Measurements from ENCODE around the gene MEOX1. TPM values are rescaled to one million over a fixed set of nuclear protein-coding genes. Genes with fewer than 3 reads are reported as not detected.
A peak's percentile ranks its signal among the peaks of the same experiment; 100 is the strongest.

Gene MEOX1
- total RNA-seq, 1 experiment from 2014 or later: not detected

DNA sequence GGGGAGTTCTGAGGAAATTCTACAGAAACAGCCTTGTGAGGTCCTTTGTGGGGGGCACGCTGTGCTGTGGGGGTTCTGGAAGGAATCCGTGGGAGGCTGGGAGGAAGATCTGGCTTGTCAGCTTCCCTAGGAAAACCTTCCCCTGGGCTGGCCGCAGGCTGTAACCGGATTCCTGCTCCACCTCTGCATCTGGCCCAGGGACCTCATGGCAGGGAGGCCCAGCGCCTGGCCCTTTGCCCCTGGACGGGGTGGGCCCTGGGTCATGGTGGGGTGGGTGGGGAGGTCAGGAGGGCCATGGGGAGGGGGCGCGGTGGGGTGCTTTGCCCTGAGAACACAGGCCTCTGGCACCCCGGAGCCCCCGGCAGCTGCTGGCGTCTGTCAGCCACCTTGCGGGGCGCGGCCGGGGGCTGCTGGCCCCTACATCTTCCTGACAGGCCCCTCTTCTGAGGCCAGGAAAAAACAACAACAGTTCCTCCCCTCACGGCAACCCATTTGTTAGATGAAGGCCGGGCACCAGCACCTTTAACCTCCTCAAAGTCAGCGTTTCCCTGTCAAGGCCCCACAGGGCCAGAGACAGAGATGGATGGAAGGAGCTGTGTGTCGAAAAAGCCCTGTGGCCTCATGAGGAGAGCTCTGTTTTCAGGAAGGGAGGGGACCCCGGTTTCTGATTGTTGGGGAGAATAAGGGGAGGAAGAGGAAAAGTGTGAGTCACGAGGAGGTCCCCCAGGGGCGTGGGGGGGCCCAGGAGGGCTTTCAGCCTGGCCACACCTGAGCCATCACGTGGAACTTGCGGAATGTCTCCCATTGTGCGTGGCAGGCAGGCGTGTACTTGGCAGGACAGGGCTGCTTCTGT is 3.6 kb upstream of the MEOX1 start:
- Histone ChIP-seq H3K27me3 (ENCODE audit: insufficient read depth, low read length) (no peaks in the 10 kb centered on the region), H3K56ac (ENCODE audit: insufficient read length, low read depth, low read length) (no peak overlapping the region), H2BK20ac (ENCODE audit: low read depth, low read length, poor library complexity, severe bottlenecking) (no peak overlapping the region), H3K79me2 (ENCODE audit: insufficient read depth, low read length) (no peaks in the 10 kb centered on the region), H2BK15ac (ENCODE audit: low read depth, low read length) (no peak overlapping the region), H3K27ac (ENCODE audit: insufficient read length, low read depth, low read length) (no peak overlapping the region), H2AFZ (ENCODE audit: low read length) (no peak overlapping the region), H3K4me1 (ENCODE audit: insufficient read depth, low read length) (no peaks in the 10 kb centered on the region; the same call in 1 of the 2 replicates), H4K5ac (ENCODE audit: insufficient read length, low read depth, low read length) (no peak overlapping the region), H3T11ph (ENCODE audit: low read length) (no peak overlapping the region), H3K9me3 (ENCODE audit: control insufficient read depth, low read depth, low read length) (no peaks in the 10 kb centered on the region), H4K8ac (replicated peaks; ENCODE audit: insufficient read length, low read depth, low read length) (no peak overlapping the region), H3K14ac (ENCODE audit: insufficient read depth, low read length) (no peak overlapping the region), H3K9ac (ENCODE audit: extremely low read depth, insufficient read length, low read length) (no peak overlapping the region), H2AK5ac (ENCODE audit: insufficient read length, low read length) (no peak overlapping the region), H3K4me2 (ENCODE audit: insufficient read depth, insufficient read length, low read length) (no peak overlapping the region), H3K4ac (ENCODE audit: low read depth, low read length) (no peak overlapping the region), H4K91ac (ENCODE audit: insufficient read length, low read depth, low read length) (no peak overlapping the region), H4K20me1 (ENCODE audit: control insufficient read depth, insufficient read depth, insufficient read length) (no peaks in the 10 kb centered on the region), H2BK120ac (ENCODE audit: low read depth, low read length, poor library complexity, severe bottlenecking) (no peak overlapping the region), H2BK12ac (ENCODE audit: insufficient read length, low read depth, low read length) (no peak overlapping the region), H3K23ac (ENCODE audit: insufficient read length, low read depth, low read length) (no peak overlapping the region), H3K23me2 (ENCODE audit: insufficient read length, low read depth, low read length, poor library complexity, severe bottlenecking) (no peaks in the 10 kb centered on the region), H3K18ac (ENCODE audit: insufficient read length, low read depth, low read length) (no peak overlapping the region), H2BK5ac (ENCODE audit: insufficient read length, low read length) (no peak overlapping the region), H3K79me1 (ENCODE audit: insufficient read depth, low read depth, low read length, poor library complexity, severe bottlenecking) (no peaks in the 10 kb centered on the region)
- TF ChIP-seq, protein P1, sequence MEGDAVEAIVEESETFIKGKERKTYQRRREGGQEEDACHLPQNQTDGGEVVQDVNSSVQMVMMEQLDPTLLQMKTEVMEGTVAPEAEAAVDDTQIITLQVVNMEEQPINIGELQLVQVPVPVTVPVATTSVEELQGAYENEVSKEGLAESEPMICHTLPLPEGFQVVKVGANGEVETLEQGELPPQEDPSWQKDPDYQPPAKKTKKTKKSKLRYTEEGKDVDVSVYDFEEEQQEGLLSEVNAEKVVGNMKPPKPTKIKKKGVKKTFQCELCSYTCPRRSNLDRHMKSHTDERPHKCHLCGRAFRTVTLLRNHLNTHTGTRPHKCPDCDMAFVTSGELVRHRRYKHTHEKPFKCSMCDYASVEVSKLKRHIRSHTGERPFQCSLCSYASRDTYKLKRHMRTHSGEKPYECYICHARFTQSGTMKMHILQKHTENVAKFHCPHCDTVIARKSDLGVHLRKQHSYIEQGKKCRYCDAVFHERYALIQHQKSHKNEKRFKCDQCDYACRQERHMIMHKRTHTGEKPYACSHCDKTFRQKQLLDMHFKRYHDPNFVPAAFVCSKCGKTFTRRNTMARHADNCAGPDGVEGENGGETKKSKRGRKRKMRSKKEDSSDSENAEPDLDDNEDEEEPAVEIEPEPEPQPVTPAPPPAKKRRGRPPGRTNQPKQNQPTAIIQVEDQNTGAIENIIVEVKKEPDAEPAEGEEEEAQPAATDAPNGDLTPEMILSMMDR (conservative IDR thresholded peaks at IDR 0.05): no peak
- no peak for DNase-seq
- Mint-ChIP-seq H3K9me3 (peaks cover 0 to 3% of the 10 kb centered on the region in 2 experiments; a peak in 1 of 5 replicates), H3K36me3 (ENCODE audit: insufficient read depth in 1 of 3, low read depth in 3 of 3) (no peaks in the 10 kb centered on the region; a peak in 1 of 7 replicates), H3K4me3 (no peak overlapping the region), H3K4me1 (peaks cover 28 to 46% of the 10 kb centered on the region in 2 experiments), H3K27ac (peak overlapping the region in 1 of 3 experiments; percentile 19; a peak in 2 of 7 replicates), H3K27me3 (ENCODE audit: low read depth) (no peaks in the 10 kb centered on the region)
- WGBS (ENCODE audit: extremely low coverage, insufficient read length, low lambda C conversion rate): no CpG with 5 or more reads among the region's 26 CpGs
